ENCODE data around the gene RNF7. TPM values are rescaled to one million over a fixed set of nuclear protein-coding genes. Genes with fewer than 3 reads are reported as not detected.

RNF7 gene
- total RNA-seq, 1 experiment from 2014 or later: 126 TPM

GRCh38 chr3:141792495-141792894, 54.4 kb downstream of the RNF7 start:
- no peak overlapping the region for H2BK12ac ChIP-seq (ENCODE audit: insufficient read length, low read depth, low read length)
- no CpG with 5 or more reads among the region's 1 CpG for WGBS (ENCODE audit: extremely low coverage, insufficient read length, low lambda C conversion rate)
- no peak overlapping the region for H2BK120ac ChIP-seq (ENCODE audit: low read depth, low read length, poor library complexity, severe bottlenecking)
- H3K23me2 ChIP-seq (ENCODE audit: insufficient read length, low read depth, low read length, poor library complexity, severe bottlenecking): no peaks in the 10 kb centered on the region
- H3K79me1 ChIP-seq (ENCODE audit: insufficient read depth, low read depth, low read length, poor library complexity, severe bottlenecking): no peaks in the 10 kb centered on the region
- no peak overlapping the region for H4K91ac ChIP-seq (ENCODE audit: insufficient read length, low read depth, low read length)
- H2BK15ac ChIP-seq (ENCODE audit: low read depth, low read length): no peak overlapping the region
- DNase-seq: no peak
- H3K4me1 ChIP-seq (ENCODE audit: insufficient read depth, low read length): no peaks in the 10 kb centered on the region
- H3K27ac ChIP-seq (ENCODE audit: insufficient read length, low read depth, low read length): no peak overlapping the region
- Mint-ChIP-seq H3K4me1 (peaks cover 13 to 23% of the 10 kb centered on the region in 2 experiments), H3K4me3 (no peak overlapping the region), H3K9me3 (no peaks in the 10 kb centered on the region; a peak in 1 of 5 replicates), H3K36me3 (ENCODE audit: insufficient read depth in 1 of 3, low read depth in 3 of 3) (no peaks in the 10 kb centered on the region), H3K27me3 (ENCODE audit: low read depth) (peaks cover 22% of the 10 kb centered on the region), H3K27ac (no peak overlapping the region)
- H2BK5ac ChIP-seq (ENCODE audit: insufficient read length, low read length): no peak overlapping the region
- H3K4me2 ChIP-seq (ENCODE audit: insufficient read depth, insufficient read length, low read length): no peak overlapping the region
- no peak overlapping the region for H3K9ac ChIP-seq (ENCODE audit: extremely low read depth, insufficient read length, low read length)
- H4K8ac ChIP-seq (replicated peaks; ENCODE audit: insufficient read length, low read depth, low read length): no peak overlapping the region
- H3T11ph ChIP-seq (ENCODE audit: low read length): no peak overlapping the region
- H3K56ac ChIP-seq (ENCODE audit: insufficient read length, low read depth, low read length): no peak overlapping the region
- no peak overlapping the region for H3K14ac ChIP-seq (ENCODE audit: insufficient read depth, low read length)
- no peak for TF ChIP-seq CTCF (conservative IDR thresholded peaks at IDR 0.05)
- H3K4ac ChIP-seq (ENCODE audit: low read depth, low read length): no peak overlapping the region
- no peak overlapping the region for H2AK5ac ChIP-seq (ENCODE audit: insufficient read length, low read length)
- no peak overlapping the region for H4K5ac ChIP-seq (ENCODE audit: insufficient read length, low read depth, low read length)
- H3K27me3 ChIP-seq (ENCODE audit: insufficient read depth, low read length): no peaks in the 10 kb centered on the region
- no peak overlapping the region for H3K18ac ChIP-seq (ENCODE audit: insufficient read length, low read depth, low read length)
- H3K79me2 ChIP-seq (ENCODE audit: insufficient read depth, low read length): no peaks in the 10 kb centered on the region
- H2AFZ ChIP-seq (ENCODE audit: low read length): no peak overlapping the region
- H3K9me3 ChIP-seq (ENCODE audit: control insufficient read depth, low read depth, low read length): no peaks in the 10 kb centered on the region
- no peak overlapping the region for H3K23ac ChIP-seq (ENCODE audit: insufficient read length, low read depth, low read length)
- no peaks in the 10 kb centered on the region for H4K20me1 ChIP-seq (ENCODE audit: control insufficient read depth, insufficient read depth, insufficient read length)
- no peak overlapping the region for H2BK20ac ChIP-seq (ENCODE audit: low read depth, low read length, poor library complexity, severe bottlenecking)
